Testis (tissue), 3 donors: ENCODE measurements around the gene NELL2. TPM values are rescaled to one million over a fixed set of nuclear protein-coding genes. Genes with fewer than 3 reads are reported as not detected.

ENCODE experiments used
- DNase-seq: peaks from one replicate; pipeline ENCODE4 v3.0.0-alpha.2; 2019
- H3K27ac ChIP-seq, 2 donors: fragments of 200-600 bp; sonication (generic); one replicate each; pipeline ENCODE4 v1.5.1; 2019
- H3K27me3 ChIP-seq: fragments of 200-600 bp; sonication (generic); one replicate; pipeline ENCODE4 v1.5.1; 2019
- H3K36me3 ChIP-seq: fragments of 200-600 bp; sonication (generic); one replicate; pipeline ENCODE4 v1.5.1; 2017; ENCODE audit warnings: low read depth; ENCODE audit errors: missing control alignments
- H3K4me1 ChIP-seq: fragments of 200-600 bp; sonication (generic); one replicate; pipeline ENCODE4 v1.5.1; 2019
- H3K4me3 ChIP-seq, 2 donors: fragments of 200-600 bp; sonication (generic); one replicate each; pipeline ENCODE4 v1.5.1; 2017 to 2019
- H3K9me3 ChIP-seq: fragments of 200-600 bp; sonication (generic); one replicate; pipeline ENCODE4 v1.5.1; 2017
- CTCF ChIP-seq, 3 experiments: fragments of 450-650 bp in 2 of 3; fragments of 200-600 bp in 1 of 3; sonication (generic) in 1 of 3; IDR thresholded peaks; one replicate each; pipeline ENCODE4 v1.5.1; 2016 to 2019; ENCODE audit warnings: antibody characterized with exemption in 3 of 3, mild to moderate bottlenecking in 2 of 3, moderate library complexity in 1 of 3
- POLR2A ChIP-seq: fragments of 450-650 bp; IDR thresholded peaks from one replicate; pipeline ENCODE4 v1.6.1; 2017; ENCODE audit warnings: antibody characterized with exemption, mild to moderate bottlenecking, moderate library complexity
- WGBS, 2 donors: methylation state at CpG; one replicate each; pipeline ENCODE4 v1.1.5; 2018; 5-methylcytosine and 5-hydroxymethylcytosine counted together
- intact Hi-C: fragments of 100-400 bp; cut with DNase I; formaldehyde crosslinking; loops from one replicate; pipeline ENCODE4 v1.15.1; 2023; ENCODE audit warnings: low total_unique reads
- polyA plus RNA-seq: library from polyadenylated mRNA; stranded (reverse); fragments of 350-450 nt; fragmentation: Illumina TruSeq; extraction: RNeasy Lipid Tissue Mini Kit (QIAGEN cat#74804); gene quantifications from one replicate; pipeline ENCODE4 v1.2.3, GENCODE V29; 2014; ENCODE audit warnings: low read depth, low replicate concordance; ENCODE audit not compliant: insufficient read depth
- total RNA-seq, 2 donors: library from RNA; depleted of rRNA; stranded (reverse); fragments of >200 nt; gene quantifications; one replicate each; pipeline ENCODE4 v1.2.3, GENCODE V29; 2016

The NELL2 gene
- total and polyA plus RNA-seq, 3 donors from 2014 or later = 4.2 to 10.6 (median 9.0) TPM

DNA sequence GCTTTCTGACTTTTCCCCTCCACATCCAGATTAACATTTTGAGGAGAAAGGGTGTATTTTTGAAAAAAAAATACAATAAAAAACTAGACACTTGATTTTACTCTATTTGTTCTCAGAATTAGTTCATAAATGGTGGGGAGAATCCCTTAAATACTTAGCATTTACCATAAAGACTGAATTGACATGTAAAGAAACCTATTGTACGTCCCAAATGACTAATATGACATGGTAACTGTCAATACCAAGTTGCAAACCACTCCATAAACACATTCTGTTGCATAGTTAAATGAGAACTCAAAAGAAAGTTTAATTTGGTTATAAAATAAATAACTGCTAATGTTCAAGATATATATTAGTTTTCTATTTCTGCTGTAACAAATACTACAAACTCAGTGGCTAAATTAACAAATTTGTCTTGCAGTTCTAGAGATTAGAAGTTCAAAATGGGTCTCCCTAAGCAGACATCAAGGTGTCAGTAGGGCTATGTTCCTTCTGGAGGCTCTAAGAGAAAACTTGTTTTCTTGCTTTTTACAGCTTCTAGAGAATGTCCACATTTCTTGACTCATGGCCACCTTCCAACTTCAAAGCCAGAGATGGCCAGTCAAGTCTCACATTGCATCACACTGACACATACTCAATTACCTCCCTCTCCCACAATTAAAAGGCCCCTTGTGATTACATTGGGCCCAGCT lies 16.0 kb downstream of the NELL2 start:
- DNase-seq = no peak
- Histone ChIP-seq H3K27me3 (no peaks in the 10 kb centered on the region), H3K27ac (no peak overlapping the region), H3K4me3 (no peak overlapping the region), H3K4me1 (no peaks in the 10 kb centered on the region), H3K36me3 (no peaks in the 10 kb centered on the region), H3K9me3 (no peaks in the 10 kb centered on the region)
- no peak for TF ChIP-seq CTCF (IDR thresholded peaks at IDR 0.05)
- TF ChIP-seq POLR2A = no peak
- 77 to 96% methylated on average over 1 of the region's 1 CpG for WGBS, 2 donors
- intact Hi-C loops = no loop called here

GRCh38 chr12:44858226-44858855 lies 17.8 kb downstream of the NELL2 start:
- no peak overlapping the region for H3K4me3 ChIP-seq
- H3K27ac ChIP-seq = no peak overlapping the region
- no peaks in the 10 kb centered on the region for H3K27me3 ChIP-seq
- TF ChIP-seq POLR2A (no peak), CTCF (IDR thresholded peaks at IDR 0.05) (no peak)
- no peak for DNase-seq
- H3K9me3 ChIP-seq = no peaks in the 10 kb centered on the region
- intact Hi-C loops = no loop called here
- 92 to 94% methylated on average over 4 of the region's 4 CpGs for WGBS, 2 donors
- no peaks in the 10 kb centered on the region for H3K36me3 ChIP-seq
- H3K4me1 ChIP-seq = no peaks in the 10 kb centered on the region

DNA sequence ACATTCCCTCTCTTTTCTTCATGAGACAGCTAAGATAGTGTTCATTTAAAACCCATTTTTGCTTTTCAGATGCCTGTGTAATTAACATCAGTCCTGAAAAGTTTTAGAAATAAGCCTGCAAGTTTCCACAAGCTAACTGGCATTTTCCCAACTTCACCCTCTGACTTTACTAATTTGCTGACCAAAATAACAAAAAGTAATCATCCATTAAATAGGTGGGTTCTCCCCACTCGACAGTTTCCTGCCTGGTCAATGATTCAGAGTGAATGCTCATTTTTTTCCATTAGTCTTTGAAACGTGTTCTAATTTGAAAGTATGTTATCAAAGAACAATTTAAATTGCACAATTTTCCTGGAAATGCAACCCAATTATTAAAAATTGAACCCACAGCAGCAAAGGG lies 23.6 kb downstream of the NELL2 start:
- Histone ChIP-seq H3K9me3 (no peaks in the 10 kb centered on the region), H3K4me3 (no peak overlapping the region), H3K27me3 (no peaks in the 10 kb centered on the region), H3K27ac (no peak overlapping the region), H3K4me1 (no peaks in the 10 kb centered on the region), H3K36me3 (no peaks in the 10 kb centered on the region)
- no peak for DNase-seq
- WGBS, 2 donors = 33 to 47% methylated on average over 2 of the region's 2 CpGs
- TF ChIP-seq CTCF (IDR thresholded peaks at IDR 0.05) = no peak
- no peak for TF ChIP-seq POLR2A
- intact Hi-C loops = no loop called here

DNA sequence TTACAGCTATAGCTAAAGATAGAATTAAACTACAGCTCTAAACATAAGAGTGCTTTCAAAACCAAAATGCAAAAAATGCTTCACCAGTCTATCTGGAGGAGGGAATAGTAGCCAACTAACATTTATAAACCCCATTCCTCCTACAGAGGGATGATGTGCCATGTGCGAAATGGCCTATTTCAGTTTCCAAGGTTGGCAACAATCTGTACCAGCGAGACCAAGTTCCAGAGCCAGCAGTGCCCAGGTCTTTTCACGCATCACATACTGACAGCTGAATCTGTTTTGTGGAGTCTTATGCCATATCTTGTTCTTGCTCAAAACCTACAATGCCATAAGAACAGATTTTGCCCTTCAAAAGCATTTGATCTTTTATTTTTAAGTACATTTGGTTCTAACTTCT lies 24.5 kb downstream of the NELL2 start:
- TF ChIP-seq POLR2A (no peak), CTCF (IDR thresholded peaks at IDR 0.05) (no peak)
- Histone ChIP-seq H3K36me3 (no peaks in the 10 kb centered on the region), H3K4me1 (no peaks in the 10 kb centered on the region), H3K4me3 (no peak overlapping the region), H3K9me3 (no peaks in the 10 kb centered on the region), H3K27ac (no peak overlapping the region), H3K27me3 (no peaks in the 10 kb centered on the region)
- 84 to 88% methylated on average over 3 of the region's 3 CpGs for WGBS, 2 donors
- no peak for DNase-seq
- intact Hi-C loops = no loop called here

DNA sequence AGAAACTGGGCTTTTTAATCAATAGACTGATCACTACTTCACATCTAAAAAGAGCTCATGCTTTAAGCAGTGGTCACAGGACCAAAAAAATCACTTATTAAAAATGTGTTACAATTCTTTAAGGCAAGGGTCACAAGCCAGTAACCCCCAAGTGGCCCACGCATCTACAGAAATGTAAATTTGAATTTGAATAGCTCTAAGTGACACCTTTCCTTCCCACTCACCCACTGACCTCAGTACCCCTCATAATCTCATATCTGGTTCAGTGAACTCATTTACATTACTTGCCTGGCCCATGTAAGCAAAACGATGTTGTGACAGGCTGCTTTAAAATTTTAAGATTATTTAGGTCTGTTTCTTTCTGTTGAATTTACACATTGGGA lies 27.4 kb downstream of the NELL2 start:
- Histone ChIP-seq H3K27me3 (no peaks in the 10 kb centered on the region), H3K4me1 (no peaks in the 10 kb centered on the region), H3K9me3 (no peaks in the 10 kb centered on the region), H3K27ac (no peak overlapping the region), H3K4me3 (no peak overlapping the region), H3K36me3 (no peaks in the 10 kb centered on the region)
- DNase-seq = no peak
- intact Hi-C loops = no loop called here
- TF ChIP-seq POLR2A = no peak
- WGBS, 2 donors = 70 to 73% methylated on average over 2 of the region's 2 CpGs
